WTC11 (cell line): ENCODE data around the gene HEYL. TPM values are rescaled to one million over a fixed set of nuclear protein-coding genes. Genes with fewer than 3 reads are reported as not detected.

Experiments
- ATAC-seq: fragments of 200-7000 bp; cut with Tn5 transposase; 2 replicates; pipeline ENCODE4 v1.10.0; 2021; ENCODE audit warnings: mild to moderate bottlenecking, moderate library complexity
- CTCF ChIA-PET: fragments of 300-600 bp; sonication (Branson Sonifier 250); formaldehyde crosslinking; loops from one replicate; lab custom pipeline; 2021; ENCODE audit warnings: antibody characterized with exemption; lab: Charles Lee
- POLR2A ChIA-PET: fragments of 350-600 bp; sonication (Branson Sonifier 250); formaldehyde crosslinking; loops from one replicate; lab custom pipeline; 2021; ENCODE audit warnings: antibody characterized with exemption; lab: Charles Lee
- DNase-seq: peaks from one replicate; pipeline ENCODE4 v3.0.0; 2021; ENCODE audit warnings: low spot score
- H3K27ac Mint-ChIP-seq: 2 replicates; pipeline ENCODE4 v1.8.0; 2021; ENCODE audit warnings: mixed read lengths
- H3K27me3 Mint-ChIP-seq: 2 replicates; pipeline ENCODE4 v1.8.0; 2021; ENCODE audit warnings: low read depth, mild to moderate bottlenecking, moderate library complexity, mixed read lengths
- H3K36me3 Mint-ChIP-seq: 2 replicates; pipeline ENCODE4 v1.8.0; 2021; ENCODE audit warnings: mixed read lengths
- H3K4me1 Mint-ChIP-seq: 2 replicates; pipeline ENCODE4 v1.8.0; 2022; ENCODE audit warnings: mixed read lengths
- H3K4me3 Mint-ChIP-seq: 2 replicates; pipeline ENCODE4 v1.8.0; 2021; ENCODE audit warnings: mild to moderate bottlenecking, moderate library complexity, mixed read lengths
- H3K9me3 Mint-ChIP-seq: 2 replicates; pipeline ENCODE4 v1.8.0; 2021; ENCODE audit warnings: mixed read lengths
- CTCF ChIP-seq: fragments of 200-600 bp; IDR thresholded peaks from 2 replicates; pipeline ENCODE4 v1.8.0; 2022; ENCODE audit warnings: antibody characterized with exemption
- ERG ChIP-seq: fragments of 250-450 bp; sonication (Bioruptor Pico); IDR thresholded peaks from 2 replicates; pipeline ENCODE4 v1.8.0; 2021; ENCODE audit warnings: mild to moderate bottlenecking
- FOXP4 ChIP-seq: sonication (generic); formaldehyde crosslinking; IDR thresholded peaks from 2 replicates; pipeline ENCODE4 v1.8.0; 2022; ENCODE audit warnings: mild to moderate bottlenecking, missing genetic modification reagents
- HMGXB4 ChIP-seq: sonication (generic); formaldehyde crosslinking; IDR thresholded peaks from 2 replicates; pipeline ENCODE4 v1.8.1; 2023; ENCODE audit warnings: mild to moderate bottlenecking, moderate library complexity, missing genetic modification reagents
- MLX ChIP-seq: sonication (generic); formaldehyde crosslinking; IDR thresholded peaks from 2 replicates; pipeline ENCODE4 v1.8.1; 2023; ENCODE audit warnings: mild to moderate bottlenecking, missing genetic modification reagents, moderate library complexity
- MXD4 ChIP-seq: fragments of 250-450 bp; sonication (Bioruptor Pico); IDR thresholded peaks from 2 replicates; pipeline ENCODE4 v1.8.0; 2021; ENCODE audit warnings: mild to moderate bottlenecking, moderate library complexity, borderline replicate concordance
- NFE2L1 ChIP-seq: sonication (generic); formaldehyde crosslinking; IDR thresholded peaks from 2 replicates; pipeline ENCODE4 v1.8.1; 2023; ENCODE audit warnings: missing genetic modification reagents
- STAT6 ChIP-seq: sonication (generic); formaldehyde crosslinking; conservative IDR thresholded peaks from 2 replicates; pipeline ENCODE4 v1.8.1; 2023; ENCODE audit warnings: mild to moderate bottlenecking, low read depth, missing genetic modification reagents, moderate library complexity
- ZBTB43 ChIP-seq: sonication (generic); formaldehyde crosslinking; IDR thresholded peaks from 2 replicates; pipeline ENCODE4 v1.8.1; 2023; ENCODE audit warnings: mild to moderate bottlenecking, missing genetic modification reagents
- ZNF232 ChIP-seq: sonication (generic); formaldehyde crosslinking; IDR thresholded peaks from 2 replicates; pipeline ENCODE4 v1.8.0; 2022; ENCODE audit warnings: mild to moderate bottlenecking, missing genetic modification reagents
- ZNF423 ChIP-seq: fragments of 250-450 bp; sonication (Bioruptor Pico); IDR thresholded peaks from 2 replicates; pipeline ENCODE4 v2.1.2; 2022; ENCODE audit warnings: mild to moderate bottlenecking, moderate library complexity
- total RNA-seq: library from RNA; stranded (reverse); gene quantifications from 3 replicates; pipeline ENCODE4 v1.2.3, GENCODE V29; 2021

Gene HEYL
- total RNA-seq, 1 experiment from 2014 or later = 2.3 TPM

GRCh38 chr1:39673215-39673614, 33.8 kb upstream of the HEYL start (continued):
- TF ChIP-seq ZNF232 (CRISPR knock-in tag) = no peak
- TF ChIP-seq FOXP4 = no peak
- TF ChIP-seq STAT6 (CRISPR knock-in tag) = no peak
- no peak for TF ChIP-seq MXD4

GRCh38 chr1:39672551-39672947, 33.1 kb upstream of the HEYL start:
- peak; percentile 68 for DNase-seq
- POLR2A ChIA-PET = interaction anchor here (0.7 to 1.3 kb wide), 2 partner anchors 14 to 29 kb away, joined by 3 to 6 read pairs; no protein-coding TSS in a partner anchor
- CTCF ChIA-PET = interaction anchor here (0.7 to 6.1 kb wide), 28 partner anchors 9 to 134 kb away, joined by 3 to 90 read pairs (median 8); partner anchors contain the start of genes HEYL, HPCAL4 and PPIE

GRCh38 chr1:39671793-39672550, 32.5 kb upstream of the HEYL start, which contains the start of gene NT5C1A:
Gene NT5C1A, minus strand, starts transcription at chr1:39672107. Its CDS starts 69 bp downstream, at chr1:39672038.
- POLR2A ChIA-PET = interaction anchor here (0.7 to 1.3 kb wide), 2 partner anchors 14 to 30 kb away, joined by 3 to 6 read pairs; no protein-coding TSS in a partner anchor
- TF ChIP-seq HMGXB4 (CRISPR knock-in tag) (0 out of 2 replicates have a peak, but pooled peaks have one; percentile 17), ERG (CRISPR knock-in tag) (no peak), ZBTB43 (CRISPR knock-in tag) (no peak)
- Mint-ChIP-seq H3K9me3 (no peaks in the 10 kb centered on the region), H3K27me3 (peaks cover 100% of the 10 kb centered on the region), H3K27ac (no peak within 1 kb of the TSS), H3K36me3 (no peaks in the 10 kb centered on the region), H3K4me1 (no peaks in the 10 kb centered on the region), H3K4me3 (peak within 1 kb of the TSS; percentile 63)
- ATAC-seq (peak; percentile 54), DNase-seq (peak; percentile 48)
- CTCF ChIA-PET = interaction anchor here (1.0 to 6.1 kb wide), 26 partner anchors 9 to 133 kb away, joined by 3 to 90 read pairs (median 8); partner anchors contain the start of genes HEYL, HPCAL4 and PPIE

More at GRCh38 chr1:39672551-39672947, 33.1 kb upstream of the HEYL start:
- no peaks in the 10 kb centered on the region for H3K4me1 Mint-ChIP-seq
- H3K27ac Mint-ChIP-seq = no peak overlapping the region
- no peak for TF ChIP-seq NFE2L1
- TF ChIP-seq CTCF = peak; percentile 33; the same call in 1 of the 2 replicates
- no peak for TF ChIP-seq ZNF423 (CRISPR knock-in tag)
- no peak for TF ChIP-seq MLX
- H3K27me3 Mint-ChIP-seq = peaks cover 100% of the 10 kb centered on the region
- ATAC-seq = peak; percentile 64
- no peaks in the 10 kb centered on the region for H3K9me3 Mint-ChIP-seq
- H3K36me3 Mint-ChIP-seq = no peaks in the 10 kb centered on the region
- H3K4me3 Mint-ChIP-seq = peak overlapping the region; percentile 63
